Neural crest cell (in vitro differentiated cells): ENCODE data around the gene OPTN. TPM values are rescaled to one million over a fixed set of nuclear protein-coding genes. Genes with fewer than 3 reads are reported as not detected.

Source experiments
- DNase-seq: peaks from one replicate; pipeline ENCODE4 v3.0.0; 2021; ENCODE audit warnings: low read depth, mixed read lengths, low spot score
- H3K27ac Mint-ChIP-seq: one replicate; pipeline ENCODE4 v1.8.0; 2021; ENCODE audit warnings: mild to moderate bottlenecking, mixed read lengths; ENCODE audit not compliant: unreplicated experiment
- H3K27me3 Mint-ChIP-seq: 2 replicates; pipeline ENCODE4 v1.8.0; 2021; ENCODE audit warnings: low read depth, mild to moderate bottlenecking, mixed read lengths
- H3K36me3 Mint-ChIP-seq: 2 replicates; pipeline ENCODE4 v1.8.0; 2021; ENCODE audit warnings: low read depth, mild to moderate bottlenecking, mixed read lengths
- H3K4me1 Mint-ChIP-seq: 2 replicates; pipeline ENCODE4 v1.8.0; 2021; ENCODE audit warnings: mixed read lengths
- H3K4me3 Mint-ChIP-seq: one replicate; pipeline ENCODE4 v1.8.0; 2021; ENCODE audit warnings: mild to moderate bottlenecking, mixed read lengths
- H3K9me3 Mint-ChIP-seq: 2 replicates; pipeline ENCODE4 v1.8.0; 2021; ENCODE audit warnings: mixed read lengths
- total RNA-seq: library from RNA; stranded (reverse); gene quantifications from 2 replicates; pipeline ENCODE4 v1.2.1, GENCODE V29; 2021
- TF ChIP-seq, protein P1 (sequence below): fragments of 200-600 bp; sonication (generic); conservative IDR thresholded peaks from 2 replicates; pipeline ENCODE4 v1.5.0; 2021; ENCODE audit warnings: antibody characterized with exemption, mild to moderate bottlenecking

The OPTN gene
- total RNA-seq, 1 donor from 2014 or later, result 6.2 TPM

DNA sequence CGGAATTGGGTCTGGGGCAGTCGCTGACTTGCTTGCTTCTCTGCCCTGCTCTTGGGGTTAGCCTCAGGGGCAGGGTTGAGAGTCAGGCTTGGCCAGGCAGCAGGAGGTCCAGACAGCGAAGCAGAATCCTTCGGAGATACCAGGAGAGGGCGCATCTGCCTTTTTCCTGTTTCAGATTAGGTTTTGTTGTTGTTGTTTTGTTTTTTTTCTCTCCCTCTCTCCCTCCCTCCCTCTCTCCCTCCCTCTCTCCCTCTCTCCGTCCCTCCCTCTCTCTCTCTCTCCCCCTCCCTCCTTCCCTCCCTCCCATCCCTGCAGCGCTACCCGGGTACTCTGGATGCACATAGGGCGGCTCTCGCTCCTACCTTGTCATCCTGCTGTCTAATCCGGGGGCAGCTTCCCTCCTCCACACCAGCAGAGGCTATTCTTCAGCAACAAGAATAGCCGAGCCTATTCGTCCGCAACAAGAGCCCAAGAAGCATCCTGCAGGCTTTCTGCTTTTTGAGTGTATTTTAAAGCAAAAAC, 758 bp upstream of the OPTN start:
- Mint-ChIP-seq H3K9me3 (no peaks in the 10 kb centered on the region), H3K4me3 (peak overlapping the region; percentile 96), H3K36me3 (no peaks in the 10 kb centered on the region), H3K27me3 (peaks cover 9% of the 10 kb centered on the region), H3K4me1 (peaks cover 14% of the 10 kb centered on the region), H3K27ac (peak overlapping the region; percentile 69)
- peak; percentile 51 for DNase-seq
- TF ChIP-seq, protein P1, sequence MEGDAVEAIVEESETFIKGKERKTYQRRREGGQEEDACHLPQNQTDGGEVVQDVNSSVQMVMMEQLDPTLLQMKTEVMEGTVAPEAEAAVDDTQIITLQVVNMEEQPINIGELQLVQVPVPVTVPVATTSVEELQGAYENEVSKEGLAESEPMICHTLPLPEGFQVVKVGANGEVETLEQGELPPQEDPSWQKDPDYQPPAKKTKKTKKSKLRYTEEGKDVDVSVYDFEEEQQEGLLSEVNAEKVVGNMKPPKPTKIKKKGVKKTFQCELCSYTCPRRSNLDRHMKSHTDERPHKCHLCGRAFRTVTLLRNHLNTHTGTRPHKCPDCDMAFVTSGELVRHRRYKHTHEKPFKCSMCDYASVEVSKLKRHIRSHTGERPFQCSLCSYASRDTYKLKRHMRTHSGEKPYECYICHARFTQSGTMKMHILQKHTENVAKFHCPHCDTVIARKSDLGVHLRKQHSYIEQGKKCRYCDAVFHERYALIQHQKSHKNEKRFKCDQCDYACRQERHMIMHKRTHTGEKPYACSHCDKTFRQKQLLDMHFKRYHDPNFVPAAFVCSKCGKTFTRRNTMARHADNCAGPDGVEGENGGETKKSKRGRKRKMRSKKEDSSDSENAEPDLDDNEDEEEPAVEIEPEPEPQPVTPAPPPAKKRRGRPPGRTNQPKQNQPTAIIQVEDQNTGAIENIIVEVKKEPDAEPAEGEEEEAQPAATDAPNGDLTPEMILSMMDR, result no peak

DNA sequence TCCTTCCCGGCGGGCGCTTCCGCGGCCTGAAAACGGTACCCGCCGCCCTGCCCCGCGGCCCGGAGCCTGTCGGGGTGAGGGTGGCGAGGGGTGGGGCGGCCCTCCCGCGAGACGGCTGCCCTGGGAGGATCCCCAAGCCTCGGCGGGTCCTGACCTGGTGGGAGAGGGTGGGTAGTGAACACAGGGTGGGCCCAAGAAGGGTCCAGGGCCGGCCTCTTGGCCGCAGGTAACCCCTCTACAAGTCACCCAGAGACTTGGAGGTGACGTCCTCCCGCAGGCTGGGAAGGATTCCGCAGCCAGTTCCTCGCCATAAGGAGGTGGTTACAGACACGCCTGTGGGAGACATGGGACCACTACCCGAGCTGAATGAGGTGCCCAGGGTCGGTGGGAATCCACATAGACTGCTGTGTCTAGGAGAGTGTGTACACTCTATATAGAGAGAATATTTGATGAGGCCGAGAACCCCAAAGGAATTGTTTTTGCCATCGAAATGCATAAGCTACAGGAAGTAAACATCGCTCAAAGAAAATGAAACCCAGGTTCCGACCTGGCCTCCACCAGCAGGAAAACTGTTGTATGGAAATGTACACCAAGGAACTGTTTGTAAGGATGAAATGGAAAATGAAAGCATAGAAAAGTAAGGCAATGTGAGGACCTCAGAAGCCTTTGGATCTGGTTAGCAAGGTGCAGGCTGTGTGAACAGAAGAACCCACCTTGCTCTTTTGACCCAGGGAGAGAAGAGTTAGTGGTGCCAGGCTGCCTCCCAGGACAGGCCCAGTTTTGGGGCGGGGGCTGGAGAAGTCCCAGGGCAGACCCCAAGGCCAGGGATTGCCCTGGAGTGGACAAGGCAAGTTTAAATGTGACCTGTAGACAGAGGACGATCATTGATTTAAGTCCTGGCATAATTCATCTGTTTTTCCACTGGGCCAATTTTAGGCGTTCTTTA, 659 bp downstream of the OPTN start:
- TF ChIP-seq, protein P1, result no peak
- Mint-ChIP-seq H3K27ac (no peak overlapping the region), H3K9me3 (no peaks in the 10 kb centered on the region), H3K4me1 (peaks cover 14% of the 10 kb centered on the region), H3K4me3 (peak overlapping the region; percentile 48), H3K36me3 (no peaks in the 10 kb centered on the region), H3K27me3 (peaks cover 9% of the 10 kb centered on the region)
- DNase-seq, result peak; percentile 8

DNA sequence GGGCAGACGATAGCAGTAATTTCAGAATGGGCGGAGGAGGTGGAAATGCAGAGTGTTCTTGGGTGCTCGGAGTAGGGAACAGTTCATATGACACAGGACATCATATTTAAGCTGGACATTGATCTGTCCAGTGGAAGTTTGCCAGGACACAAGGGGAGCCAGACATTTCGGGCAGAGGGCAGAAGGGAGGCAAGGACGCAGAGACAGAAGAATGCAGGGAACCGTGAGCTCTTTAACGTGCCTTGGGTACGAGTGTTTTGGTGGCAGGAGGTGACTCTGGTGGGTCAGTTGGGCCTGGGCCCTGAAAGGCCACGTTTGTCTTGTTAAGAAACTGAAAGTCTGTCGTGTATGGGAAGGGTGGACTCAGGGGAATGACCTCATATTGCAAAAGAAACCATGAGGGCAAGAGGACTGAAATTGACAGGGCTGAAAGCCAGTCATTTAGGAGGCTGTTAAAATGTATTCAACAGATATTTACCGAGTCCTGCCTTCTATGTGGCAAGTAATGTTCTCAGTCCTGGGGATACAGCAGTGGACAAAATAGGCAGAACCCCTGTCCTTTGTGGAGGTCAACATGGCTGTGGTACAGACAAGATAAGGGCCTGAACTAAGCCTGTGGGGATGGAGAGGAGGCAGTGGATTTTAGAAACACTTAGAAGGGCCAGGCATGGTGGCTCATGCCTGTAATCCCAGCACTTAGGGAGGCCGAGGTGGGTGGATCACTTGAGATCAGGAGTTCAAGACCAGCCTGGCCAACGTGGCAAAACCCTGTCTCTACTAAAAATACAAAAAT, 2.2 kb downstream of the OPTN start:
- TF ChIP-seq, protein P1, result no peak
- no peak for DNase-seq
- H3K9me3 Mint-ChIP-seq, result no peaks in the 10 kb centered on the region
- H3K27ac Mint-ChIP-seq, result no peak overlapping the region
- H3K36me3 Mint-ChIP-seq, result no peaks in the 10 kb centered on the region
- peaks cover 9% of the 10 kb centered on the region for H3K27me3 Mint-ChIP-seq
- peak overlapping the region; percentile 36 for H3K4me3 Mint-ChIP-seq
- H3K4me1 Mint-ChIP-seq, result peaks cover 14% of the 10 kb centered on the region

DNA sequence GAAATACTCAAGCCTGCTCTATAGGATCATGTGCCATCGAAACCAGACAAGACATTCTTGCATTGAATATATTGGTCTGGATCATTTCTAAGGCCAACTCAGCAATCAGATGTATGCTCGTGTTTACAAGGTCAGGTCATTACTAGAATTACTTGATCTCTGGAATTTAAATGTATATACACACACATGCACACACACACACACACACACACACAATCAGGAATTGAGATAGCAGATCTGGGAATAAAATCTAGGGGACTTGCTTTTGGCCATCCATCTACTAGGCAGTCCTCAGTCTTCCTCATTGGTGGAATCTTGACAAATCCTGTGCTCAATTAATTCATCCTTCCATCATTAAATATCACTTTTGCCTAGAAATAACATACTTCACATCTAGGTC, 3.6 kb downstream of the OPTN start:
- Mint-ChIP-seq H3K27me3 (peaks cover 9% of the 10 kb centered on the region), H3K4me3 (no peak overlapping the region), H3K9me3 (no peaks in the 10 kb centered on the region), H3K4me1 (peaks cover 14% of the 10 kb centered on the region), H3K27ac (no peak overlapping the region), H3K36me3 (no peaks in the 10 kb centered on the region)
- TF ChIP-seq, protein P1, result no peak
- DNase-seq, result no peak

DNA sequence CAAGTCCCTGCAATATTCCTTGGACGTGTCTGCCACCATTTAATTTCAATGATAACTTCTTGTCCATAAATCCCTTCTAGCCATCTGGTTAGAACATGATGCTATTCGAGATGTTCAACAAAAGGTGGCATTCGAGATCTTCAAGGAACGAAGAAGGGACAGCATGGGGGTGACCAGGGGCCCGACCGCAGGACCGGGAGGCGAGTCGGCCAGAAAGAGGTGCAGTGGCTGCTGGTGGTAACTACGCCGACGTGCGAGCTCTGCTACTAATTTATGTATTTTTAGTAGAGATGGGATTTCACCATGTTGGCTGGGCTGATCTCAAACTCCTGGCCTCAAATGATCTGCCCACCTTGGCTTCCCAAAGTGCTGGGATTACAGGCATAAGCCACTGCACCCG, 4.7 kb downstream of the OPTN start:
- Mint-ChIP-seq H3K36me3 (no peaks in the 10 kb centered on the region), H3K4me1 (peaks cover 5% of the 10 kb centered on the region)

More for the DNA sequence above, 4.7 kb downstream of the OPTN start:
- Mint-ChIP-seq H3K27ac (no peak overlapping the region), H3K4me3 (no peak overlapping the region), H3K9me3 (no peaks in the 10 kb centered on the region), H3K27me3 (peaks cover 9% of the 10 kb centered on the region)
- TF ChIP-seq, protein P1, result no peak
- DNase-seq, result no peak
